Fibroblast of lung (primary cell): ENCODE measurements around the gene THOC5. TPM values are rescaled to one million over a fixed set of nuclear protein-coding genes. Genes with fewer than 3 reads are reported as not detected.
A peak's percentile ranks its signal among the peaks of the same experiment; 100 is the strongest.
"Not testable (repeated sequence)": the region's sequence is repeated elsewhere in the genome, so short reads cannot be mapped to it uniquely, and the experiment has no call there.

ENCODE experiments used
- DNase-seq, 2 donors: peaks; one replicate each; pipeline versions ENCODE4 v3.0.0 to v3.0.0-alpha.2; 2010; ENCODE audit warnings: low read depth in 2 of 2
- H2AFZ ChIP-seq: 2 replicates; pipeline ENCODE4 v1.5.1; 2012; ENCODE audit warnings: low read length, control low read depth, inconsistent platforms
- H3K27ac ChIP-seq: 2 replicates; pipeline ENCODE4 v1.5.1; 2011; ENCODE audit warnings: low read length, control low read depth; ENCODE audit not compliant: insufficient read depth
- H3K27me3 ChIP-seq: 2 replicates; pipeline ENCODE4 v1.5.1; 2011; ENCODE audit warnings: mild to moderate bottlenecking, low read length; ENCODE audit not compliant: control insufficient read depth, insufficient read depth
- H3K36me3 ChIP-seq: 2 replicates; pipeline ENCODE4 v1.5.1; 2011; ENCODE audit warnings: low read length; ENCODE audit not compliant: control insufficient read depth, insufficient read depth
- H3K4me1 ChIP-seq: 2 replicates; pipeline ENCODE4 v1.5.1; 2011; ENCODE audit warnings: low read length; ENCODE audit not compliant: control insufficient read depth, insufficient read depth; ENCODE audit errors: extremely low read depth
- H3K4me2 ChIP-seq: 2 replicates; pipeline ENCODE4 v1.5.1; 2011; ENCODE audit warnings: low read length, control low read depth; ENCODE audit not compliant: insufficient read depth; ENCODE audit errors: extremely low read depth
- H3K4me3 ChIP-seq, 4 experiments: fragments of 200-600 bp in 1 of 4; sonication (generic) in 1 of 4; replicated peaks in 1 of 4; 2 replicates each; pipeline ENCODE4 v1.5.1; 2011 to 2016; ENCODE audit warnings: low read length in 4 of 4, low read depth in 3 of 4, mild to moderate bottlenecking in 3 of 4, control low read depth in 2 of 4, inconsistent platforms in 1 of 4, mixed read lengths in 1 of 4; ENCODE audit not compliant: insufficient read depth in 1 of 4; ENCODE audit errors: control extremely low read depth in 1 of 4
- H3K79me2 ChIP-seq: 2 replicates; pipeline ENCODE4 v1.5.1; 2012; ENCODE audit warnings: mild to moderate bottlenecking, low read length, inconsistent platforms; ENCODE audit not compliant: control insufficient read depth, insufficient read depth
- H3K9ac ChIP-seq: 2 replicates; pipeline ENCODE4 v1.5.1; 2011; ENCODE audit warnings: mild to moderate bottlenecking, low read length, control low read depth; ENCODE audit not compliant: insufficient read depth
- H3K9me3 ChIP-seq: 2 replicates; pipeline ENCODE4 v1.5.1; 2012; ENCODE audit warnings: low read depth, low read length; ENCODE audit not compliant: control insufficient read depth, insufficient read depth
- H4K20me1 ChIP-seq: 2 replicates; pipeline ENCODE4 v1.5.1; 2011; ENCODE audit warnings: low read length; ENCODE audit not compliant: control insufficient read depth, insufficient read depth; ENCODE audit errors: extremely low read depth
- EZH2 ChIP-seq: IDR thresholded peaks from 2 replicates; pipeline ENCODE4 v1.5.1; 2012; ENCODE audit warnings: low read length, control low read depth, mild to moderate bottlenecking; ENCODE audit errors: missing control alignments
- polyA minus RNA-seq: library from RNA; depleted of rRNA, polyadenylated mRNA; stranded (reverse); fragments of >200 nt; gene quantifications from 2 replicates; pipeline ENCODE4 v1.2.3, GENCODE V29; 2011; ENCODE audit warnings: low replicate concordance
- polyA plus RNA-seq, 2 donors: library from polyadenylated mRNA; depleted of rRNA in 1 of 2; stranded (reverse) in 1 of 2; unstranded in 1 of 2; fragments of >200 nt; gene quantifications; 2 replicates each; pipeline ENCODE4 v1.2.1, GENCODE V29; 2011 to 2012; ENCODE audit warnings: missing spikeins in 1 of 2
- total RNA-seq: library from RNA; depleted of rRNA; stranded (reverse); fragments of >200 nt; gene quantifications from 2 replicates; pipeline ENCODE4 v1.2.1, GENCODE V29; 2014
- TF ChIP-seq, protein P1 (sequence below), 2 donors: IDR thresholded peaks in 1 of 2; conservative IDR thresholded peaks in 1 of 2; 1 replicate in 1 of 2; 2 replicates in 1 of 2; pipeline ENCODE4 v1.5.1; 2011 to 2012; ENCODE audit warnings: low read length in 2 of 2, control low read depth in 1 of 2, inconsistent platforms in 1 of 2, low read depth in 1 of 2, mild to moderate bottlenecking in 1 of 2

THOC5 gene
- total RNA-seq, result 47.8 and 52.8 TPM in 2 replicates
- polyA plus RNA-seq, result 48.5 and 60.7 TPM in 2 replicates
- 43.6 and 47.4 TPM in 2 replicates for polyA plus RNA-seq (2012)
- polyA minus RNA-seq, result 50.1 and 73.5 TPM in 2 replicates

DNA sequence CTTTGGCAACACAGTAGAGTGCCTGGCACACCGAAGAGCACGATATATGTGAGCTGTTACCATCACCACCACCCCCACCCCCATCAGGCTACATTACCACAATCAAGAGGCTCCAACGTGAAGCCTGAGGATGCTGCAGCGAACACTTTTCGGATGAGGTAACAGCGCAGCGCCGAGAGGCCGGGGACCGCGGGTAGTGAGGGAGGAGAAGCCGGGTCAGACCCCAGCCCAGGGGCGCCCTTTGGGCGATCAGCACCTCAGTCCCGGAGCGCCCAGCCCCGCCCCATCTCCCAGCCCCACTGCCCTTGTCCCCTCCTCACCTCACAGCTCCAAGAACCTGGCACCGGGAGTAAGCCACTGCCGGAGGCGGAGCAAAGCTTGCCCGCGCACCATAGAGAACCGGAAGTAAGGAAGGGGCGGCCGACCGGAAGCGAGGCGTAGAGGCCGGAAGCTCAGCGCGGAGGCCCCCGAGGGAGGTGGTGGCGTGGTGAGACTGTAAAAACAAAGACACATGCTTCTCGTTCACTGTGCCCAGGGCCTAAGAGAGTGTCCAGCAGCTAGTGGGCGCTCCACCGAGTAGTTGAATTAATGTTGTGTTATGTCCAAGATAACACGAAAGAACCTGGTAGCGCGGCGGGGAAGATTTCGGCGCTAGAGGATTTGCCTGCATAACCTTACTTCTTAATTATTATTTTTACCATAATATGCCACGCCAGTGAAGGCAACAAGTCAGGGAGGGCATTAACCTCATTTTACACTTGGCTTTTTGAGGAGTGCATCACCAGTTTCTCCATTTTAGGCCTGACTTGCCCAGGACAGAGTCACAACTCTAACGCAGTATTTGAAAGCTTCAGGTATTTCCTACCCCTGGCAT is at the start of gene THOC5:
Gene THOC5, minus strand, starts transcription at position 407 of the 874 bp plus-strand sequence. CDS start 4,610 bp downstream, outside the sequence.
- no peaks in the 10 kb centered on the region for H3K9me3 ChIP-seq
- H3K79me2 ChIP-seq, result peaks cover 13% of the 10 kb centered on the region
- H3K4me1 ChIP-seq, result peaks cover 3% of the 10 kb centered on the region
- H2AFZ ChIP-seq, result peak within 1 kb of the TSS; percentile 58
- peaks cover 7% of the 10 kb centered on the region for H3K36me3 ChIP-seq
- DNase-seq, result peak; percentile 95
- H4K20me1 ChIP-seq, result no peaks in the 10 kb centered on the region
- H3K27ac ChIP-seq, result peak within 1 kb of the TSS; percentile 61
- H3K4me3 ChIP-seq, result peak within 1 kb of the TSS; percentile 53 to 92 (median 78)
- H3K4me2 ChIP-seq, result peak within 1 kb of the TSS; percentile 82
- TF ChIP-seq, protein P1, sequence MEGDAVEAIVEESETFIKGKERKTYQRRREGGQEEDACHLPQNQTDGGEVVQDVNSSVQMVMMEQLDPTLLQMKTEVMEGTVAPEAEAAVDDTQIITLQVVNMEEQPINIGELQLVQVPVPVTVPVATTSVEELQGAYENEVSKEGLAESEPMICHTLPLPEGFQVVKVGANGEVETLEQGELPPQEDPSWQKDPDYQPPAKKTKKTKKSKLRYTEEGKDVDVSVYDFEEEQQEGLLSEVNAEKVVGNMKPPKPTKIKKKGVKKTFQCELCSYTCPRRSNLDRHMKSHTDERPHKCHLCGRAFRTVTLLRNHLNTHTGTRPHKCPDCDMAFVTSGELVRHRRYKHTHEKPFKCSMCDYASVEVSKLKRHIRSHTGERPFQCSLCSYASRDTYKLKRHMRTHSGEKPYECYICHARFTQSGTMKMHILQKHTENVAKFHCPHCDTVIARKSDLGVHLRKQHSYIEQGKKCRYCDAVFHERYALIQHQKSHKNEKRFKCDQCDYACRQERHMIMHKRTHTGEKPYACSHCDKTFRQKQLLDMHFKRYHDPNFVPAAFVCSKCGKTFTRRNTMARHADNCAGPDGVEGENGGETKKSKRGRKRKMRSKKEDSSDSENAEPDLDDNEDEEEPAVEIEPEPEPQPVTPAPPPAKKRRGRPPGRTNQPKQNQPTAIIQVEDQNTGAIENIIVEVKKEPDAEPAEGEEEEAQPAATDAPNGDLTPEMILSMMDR (conservative IDR thresholded peaks at IDR 0.05 in 1 of 2, IDR thresholded peaks at IDR 0.05 in 1 of 2; ENCODE audit: low read depth in 1 of 2, low read length in 2 of 2), result peak; percentile 47 to 78
- TF ChIP-seq EZH2, result no peak
- no peaks in the 10 kb centered on the region for H3K27me3 ChIP-seq
- H3K9ac ChIP-seq, result peak within 1 kb of the TSS; percentile 71

DNA sequence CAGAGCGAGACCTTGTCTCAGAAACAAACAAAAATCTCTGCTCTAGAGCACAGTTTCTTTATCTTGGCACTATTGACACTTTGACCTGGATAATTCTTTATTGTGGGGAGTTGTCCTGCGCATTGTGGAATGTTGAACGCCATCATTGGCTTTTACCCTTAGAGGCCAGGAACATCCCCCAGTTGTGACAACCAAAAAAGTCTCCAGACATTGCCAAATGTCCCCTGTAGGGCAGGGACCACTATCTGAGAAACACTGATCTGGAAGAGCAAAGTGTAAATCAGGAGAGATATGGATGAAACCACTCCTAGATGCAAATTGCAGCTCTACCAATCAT is 45.1 kb upstream of the THOC5 start:
- Histone ChIP-seq H3K27me3 (no peaks in the 10 kb centered on the region), H3K4me3 (no peak overlapping the region), H4K20me1 (no peaks in the 10 kb centered on the region), H3K27ac (no peak overlapping the region), H3K9ac (no peak overlapping the region), H3K79me2 (peaks cover 2% of the 10 kb centered on the region), H3K36me3 (no peaks in the 10 kb centered on the region), H2AFZ (no peak overlapping the region), H3K4me2 (no peak overlapping the region), H3K9me3 (no peaks in the 10 kb centered on the region), H3K4me1 (no peaks in the 10 kb centered on the region)
- DNase-seq, result no peak
- no peak for TF ChIP-seq EZH2

GRCh38 chr22:29597871-29598683 is 44.5 kb upstream of the THOC5 start:
- not testable (repeated sequence) for H3K36me3 ChIP-seq, H3K4me1 ChIP-seq, DNase-seq, H3K27me3 ChIP-seq, H2AFZ ChIP-seq, H4K20me1 ChIP-seq, H3K9ac ChIP-seq, H3K27ac ChIP-seq, H3K4me3 ChIP-seq, H3K4me2 ChIP-seq, H3K9me3 ChIP-seq, H3K79me2 ChIP-seq
